Measurements from ENCODE around the gene RNU7-1. TPM values are rescaled to one million over a fixed set of nuclear protein-coding genes. Genes with fewer than 3 reads are reported as not detected.
"Not testable (repeated sequence)": the region's sequence is repeated elsewhere in the genome, so short reads cannot be mapped to it uniquely, and the experiment has no call there.

Gene RNU7-1
- total RNA-seq (2014; rRNA removed; shearing (Covaris generic)), result not detected in 2 replicates

GRCh38 chr12:6943722-6944380 is at the start of gene RNU7-1, which contains the start of gene C12orf57:
Gene RNU7-1, plus strand, starts transcription at chr12:6943816.
Gene C12orf57, plus strand, starts transcription at chr12:6944022. Its CDS starts 100 bp downstream, at chr12:6944122.
- peak; percentile 96 for DNase-seq (ENCODE audit: low spot score)

DNA sequence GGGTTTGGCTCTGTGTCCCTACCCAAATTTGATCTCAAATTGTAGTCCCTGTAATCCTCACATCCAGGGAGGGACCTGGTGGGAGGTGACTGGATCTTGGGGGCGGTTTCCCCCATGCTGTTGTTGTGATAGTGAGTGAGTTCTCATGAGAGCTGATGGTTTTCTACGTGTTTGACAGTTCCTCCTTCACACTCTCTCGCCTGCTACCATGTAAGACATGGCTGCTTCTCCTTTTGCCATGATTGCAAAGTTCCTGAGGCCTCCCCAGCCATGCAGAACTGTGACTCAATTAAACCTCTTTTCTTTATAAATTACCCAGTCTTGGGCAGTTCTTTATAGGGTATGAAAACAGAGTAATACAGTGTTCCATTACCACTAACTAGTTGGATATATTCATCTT is 49.3 kb upstream of the RNU7-1 start:
- no peak for DNase-seq (ENCODE audit: low spot score)

- DNase-seq (ENCODE audit: low spot score), result no peak
These were observed 46.7 kb upstream of the RNU7-1 start for GRCh38 chr12:6896846-6897435.

DNA sequence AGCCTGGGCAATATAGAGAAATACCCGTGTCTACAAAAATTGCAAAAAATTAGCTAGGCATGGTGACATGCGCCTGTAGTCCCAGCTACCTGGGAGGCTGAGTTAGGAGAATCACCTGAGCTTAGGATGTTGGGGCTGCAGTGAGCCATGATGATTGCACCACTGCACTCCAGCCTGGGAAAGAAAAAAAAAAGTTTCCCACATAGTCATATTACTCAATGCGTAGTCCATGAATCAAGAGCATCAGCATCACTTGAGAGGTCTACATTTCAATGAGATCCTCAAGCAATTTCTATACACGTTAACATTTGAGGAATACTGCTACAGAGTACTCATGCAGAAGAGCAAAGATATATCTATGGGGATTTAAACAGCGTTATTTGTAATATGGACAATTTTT is 44.2 kb upstream of the RNU7-1 start:
- no peak for DNase-seq (ENCODE audit: low spot score)

GRCh38 chr12:6899837-6900519 is 43.6 kb upstream of the RNU7-1 start:
- DNase-seq (ENCODE audit: low spot score), result peak; percentile 75

GRCh38 chr12:6902448-6902847 is 41.2 kb upstream of the RNU7-1 start:
- DNase-seq (ENCODE audit: low spot score), result no peak

DNA sequence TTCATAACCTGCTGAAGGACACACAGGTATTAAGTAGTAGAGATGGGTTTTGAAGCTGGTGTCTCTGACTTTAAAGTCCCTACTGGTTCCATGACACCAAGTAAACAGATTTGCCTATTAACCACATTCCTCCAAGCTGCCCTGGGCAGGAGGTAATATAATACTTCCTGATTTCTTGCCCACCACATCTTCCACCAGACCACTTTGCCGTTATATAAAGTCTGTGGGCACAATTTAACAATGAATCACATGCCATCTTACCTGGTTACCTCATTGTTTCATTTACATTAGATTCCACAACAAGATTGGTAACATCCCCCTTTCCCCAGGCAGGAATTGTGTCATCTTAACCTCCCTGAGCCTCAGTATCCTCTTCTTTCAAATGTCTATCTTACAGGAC is 39.9 kb upstream of the RNU7-1 start:
- DNase-seq (ENCODE audit: low spot score), result no peak

DNA sequence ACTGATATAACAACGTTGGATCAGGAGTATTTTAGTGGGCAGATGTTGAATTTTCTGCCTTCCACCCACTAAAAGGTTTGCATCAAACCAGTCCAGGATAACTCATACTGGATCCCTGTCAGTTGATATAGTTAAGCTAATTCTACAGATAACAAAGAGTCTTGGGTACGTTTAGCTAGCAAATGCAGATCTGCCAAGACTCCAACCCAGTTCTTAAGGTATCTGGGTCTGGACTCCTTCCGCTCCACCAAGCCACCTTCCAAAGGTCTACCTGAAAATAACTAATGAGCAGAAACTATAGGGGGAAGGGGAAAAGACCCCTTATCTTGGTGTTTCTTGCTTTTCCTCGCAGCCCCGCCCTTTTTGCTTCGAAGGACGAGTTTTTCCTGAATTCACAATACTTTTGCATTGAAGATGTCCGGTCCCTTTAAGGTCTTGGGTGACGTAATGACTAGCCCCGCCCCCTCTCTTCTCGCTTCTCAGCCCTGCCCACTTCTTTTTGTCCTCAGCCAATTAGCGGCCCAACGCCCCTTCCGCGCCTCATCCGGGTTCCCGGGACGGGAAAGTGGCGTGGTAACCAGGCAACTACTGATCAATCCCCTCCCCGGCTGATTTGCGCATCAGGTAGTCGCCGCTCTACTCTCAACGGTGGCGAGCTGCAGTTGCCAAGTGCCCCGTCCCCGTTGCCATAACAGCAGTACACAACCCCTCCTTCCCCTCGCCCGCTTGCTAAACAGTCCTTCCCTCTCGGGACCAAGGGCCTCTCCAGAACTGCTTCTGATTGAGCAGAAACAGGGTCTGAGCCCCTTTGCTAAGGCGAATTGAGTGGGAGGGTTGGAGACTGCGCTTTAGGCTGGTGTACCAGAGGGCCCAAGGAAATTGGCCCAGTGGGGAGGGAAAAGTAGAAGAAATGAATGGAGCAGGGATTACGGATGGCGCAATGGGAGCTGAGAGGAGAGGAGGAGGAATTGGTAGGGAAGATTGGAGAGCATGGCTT is 39.0 kb upstream of the RNU7-1 start, which contains the start of gene LRRC23:
TSS of gene LRRC23 (plus strand) at position 543 of the 997 bp plus-strand sequence. CDS start 812 bp downstream, outside the sequence.
- DNase-seq (ENCODE audit: low spot score), result peak; percentile 97

- DNase-seq (ENCODE audit: low spot score), result no peak
These were observed 38.1 kb upstream of the RNU7-1 start for GRCh38 chr12:6905414-6906040.

- DNase-seq (ENCODE audit: low spot score), result not testable (repeated sequence)
These were observed 35.5 kb upstream of the RNU7-1 start for GRCh38 chr12:6908141-6908540.

- DNase-seq (ENCODE audit: low spot score), result no peak
These were observed 34.0 kb upstream of the RNU7-1 start for GRCh38 chr12:6909421-6910145.

DNA sequence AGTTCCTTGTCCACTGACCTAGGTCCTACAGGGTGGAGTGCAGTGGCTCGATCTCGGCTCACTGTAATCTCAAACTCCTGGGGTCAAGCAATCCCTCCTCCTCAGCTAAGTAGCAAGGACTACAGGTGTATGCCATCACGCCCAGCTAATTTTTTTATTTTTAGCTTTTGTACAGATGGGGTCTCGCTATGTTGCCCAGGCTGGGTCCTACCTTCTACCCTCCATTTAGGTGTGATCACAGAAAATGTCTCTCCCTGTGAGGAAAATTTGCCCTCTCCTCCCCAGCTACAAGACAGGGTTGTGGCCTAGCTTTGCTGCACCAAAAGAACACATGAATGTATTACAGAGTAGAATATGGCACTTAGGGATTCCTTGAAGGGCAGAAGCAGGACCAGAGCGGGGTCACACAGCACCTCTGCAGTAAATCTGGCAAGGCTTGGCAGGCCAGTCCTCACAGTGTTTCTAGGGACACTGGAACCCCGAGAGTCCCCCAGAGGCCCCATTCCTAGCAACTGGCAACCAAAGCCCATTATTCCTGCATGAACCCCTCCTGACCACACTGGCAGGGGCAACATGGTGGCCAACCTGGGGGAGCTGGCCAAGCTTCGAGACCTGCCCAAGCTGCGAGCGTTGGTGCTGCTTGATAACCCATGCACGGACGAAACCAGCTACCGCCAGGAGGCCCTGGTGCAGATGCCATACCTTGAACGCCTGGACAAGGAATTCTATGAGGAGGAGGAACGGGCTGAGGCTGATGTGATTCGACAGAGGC is 31.3 kb upstream of the RNU7-1 start:
- DNase-seq (ENCODE audit: low spot score), result no peak

- DNase-seq (ENCODE audit: low spot score), result peak; percentile 48
These were observed 29.2 kb upstream of the RNU7-1 start, which contains the start of gene ENO2 for GRCh38 chr12:6914246-6914946. Gene ENO2, plus strand, starts transcription at chr12:6914580. Its CDS starts 1,253 bp downstream, at chr12:6915833.

DNA sequence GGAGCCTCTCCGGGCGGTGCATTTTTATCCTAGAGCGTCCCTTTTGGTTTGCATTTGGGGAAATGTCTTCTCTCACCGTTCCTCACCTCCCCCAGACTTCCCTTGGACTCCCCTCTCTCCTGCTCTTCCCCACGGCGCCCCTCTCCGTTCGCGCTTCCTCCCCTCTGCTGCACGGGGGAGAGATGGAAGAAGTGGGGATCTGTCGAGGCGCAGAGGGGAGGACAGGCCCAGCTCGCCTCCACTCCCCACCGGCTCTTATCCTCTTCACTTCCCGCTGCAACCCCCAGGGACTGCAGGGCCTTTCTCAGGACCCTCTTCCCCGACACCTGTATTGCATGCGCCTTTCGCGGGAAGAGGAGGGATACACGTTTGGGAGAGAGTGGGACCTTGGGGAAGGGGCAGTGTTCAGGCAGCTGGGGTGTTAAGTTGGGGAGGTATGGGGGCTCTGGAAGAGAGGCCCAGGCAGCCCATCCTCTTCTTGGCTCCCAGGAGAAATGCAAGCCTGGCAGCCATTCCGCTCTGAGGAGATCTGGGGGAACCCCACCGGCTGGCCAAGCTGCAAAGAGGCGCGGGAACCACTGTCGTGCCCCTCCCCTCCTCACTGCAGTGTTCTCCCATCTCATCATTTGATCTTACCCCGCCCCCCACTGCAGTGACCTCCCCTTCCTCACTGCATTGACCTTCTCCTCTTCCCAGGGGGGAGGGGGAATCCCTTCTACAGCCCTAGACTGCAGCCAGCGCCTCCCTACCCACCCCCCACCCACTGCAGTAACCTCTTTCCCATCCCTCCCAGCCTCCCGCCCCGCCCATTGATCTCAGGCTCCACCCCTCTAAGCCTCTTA is 28.4 kb upstream of the RNU7-1 start:
- no peak for DNase-seq (ENCODE audit: low spot score)

- DNase-seq (ENCODE audit: low spot score), result no peak
These were observed 27.8 kb upstream of the RNU7-1 start for GRCh38 chr12:6915789-6916285.

DNA sequence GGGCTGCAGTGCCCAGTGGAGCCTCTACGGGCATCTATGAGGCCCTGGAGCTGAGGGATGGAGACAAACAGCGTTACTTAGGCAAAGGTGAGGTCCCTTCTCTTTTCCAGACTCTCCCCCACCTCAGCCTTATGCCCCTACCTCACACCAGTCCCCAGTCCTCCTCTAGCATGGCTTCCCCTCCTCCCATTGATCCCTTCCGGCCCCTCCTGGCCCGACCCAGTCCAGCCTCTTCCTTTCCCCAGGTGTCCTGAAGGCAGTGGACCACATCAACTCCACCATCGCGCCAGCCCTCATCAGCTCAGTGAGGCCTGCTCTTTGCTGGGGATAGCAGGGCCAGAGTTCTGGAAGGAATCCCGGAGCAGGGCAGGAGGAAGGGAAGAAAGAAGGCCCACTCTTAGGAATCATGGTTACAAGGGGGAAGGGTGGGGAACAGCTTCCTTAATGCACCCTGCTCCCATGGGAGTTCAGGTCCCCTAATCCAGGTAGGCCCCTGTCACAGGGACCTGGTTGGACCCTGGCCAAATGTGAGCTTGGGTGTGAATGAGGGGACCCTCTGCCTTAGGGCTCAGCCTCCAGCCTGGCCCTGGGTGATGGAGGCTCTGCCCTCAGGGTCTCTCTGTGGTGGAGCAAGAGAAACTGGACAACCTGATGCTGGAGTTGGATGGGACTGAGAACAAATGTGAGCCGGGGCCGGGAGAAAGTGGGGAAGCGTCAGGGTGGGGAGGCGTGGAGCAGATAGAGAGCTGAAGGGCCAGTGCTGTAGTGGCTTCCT is 27.0 kb upstream of the RNU7-1 start:
- DNase-seq (ENCODE audit: low spot score), result no peak
